HepG2 (cell line): ENCODE results near the gene NTN4. TPM values are rescaled to one million over a fixed set of nuclear protein-coding genes. Genes with fewer than 3 reads are reported as not detected.
A peak's percentile ranks its signal among the peaks of the same experiment; 100 is the strongest.

Experiments used
- CC2D1A ChIP-seq: sonication (generic); formaldehyde crosslinking; IDR thresholded peaks from 2 replicates; pipeline ENCODE4 v1.8.1; 2023; ENCODE audit warnings: mild to moderate bottlenecking, missing genetic modification reagents
- RBM22 ChIP-seq: fragments of 200-400 bp; formaldehyde crosslinking; optimal IDR thresholded peaks from 2 replicates; pipeline ENCODE3; 2017; ENCODE audit warnings: mild to moderate bottlenecking, low read length, moderate library complexity
- SMC3 ChIP-seq: IDR thresholded peaks from 2 replicates; pipeline ENCODE4 v1.6.1; 2011; ENCODE audit warnings: low read length, improper control_type of control experiment
- ZBTB42 ChIP-seq: sonication (generic); formaldehyde crosslinking; IDR thresholded peaks from 2 replicates; pipeline ENCODE4 v1.5.0; 2020; ENCODE audit warnings: mild to moderate bottlenecking, missing genetic modification reagents
- ZNF142 ChIP-seq: sonication (generic); formaldehyde crosslinking; IDR thresholded peaks from 2 replicates; pipeline ENCODE4 v1.4.0; 2020; ENCODE audit warnings: missing genetic modification reagents
- ZNF354B ChIP-seq: sonication (generic); formaldehyde crosslinking; IDR thresholded peaks from 2 replicates; pipeline ENCODE4 v1.8.0; 2022; ENCODE audit warnings: mild to moderate bottlenecking, missing genetic modification reagents
- ZNF414 ChIP-seq: sonication (generic); formaldehyde crosslinking; IDR thresholded peaks from 2 replicates; pipeline ENCODE4 v1.5.0; 2020; ENCODE audit warnings: missing genetic modification reagents
- ZNF615 ChIP-seq: sonication (generic); formaldehyde crosslinking; IDR thresholded peaks from 2 replicates; pipeline ENCODE4 v1.5.0; 2020; ENCODE audit warnings: mild to moderate bottlenecking, missing genetic modification reagents, borderline replicate concordance
- polyA plus RNA-seq, 8 experiments: library from polyadenylated mRNA; depleted of rRNA in 3 of 8; stranded (reverse) in 7 of 8; unstranded in 1 of 8; fragments of >200 nt; fragmentation: Illumina TruSeq in 4 of 8; extraction: Trizol in 4 of 8; gene quantifications; 2 replicates each; pipeline versions ENCODE4 v1.2.1 to v1.2.3, GENCODE V29; 2011 to 2016; ENCODE audit warnings: low read depth in 4 of 8, missing spikeins in 1 of 8, mixed read lengths in 1 of 8; ENCODE audit not compliant: insufficient read depth in 1 of 8
- total RNA-seq, 5 experiments: library from RNA; depleted of rRNA; stranded (reverse); fragments of >200 nt; fragmentation: Illumina TruSeq; extraction: Trizol; gene quantifications; 2 replicates each; pipeline ENCODE4 v1.2.3, GENCODE V29; 2016; ENCODE audit warnings: low read depth in 1 of 5
- TF ChIP-seq, protein P1 (sequence below): sonication (generic); IDR thresholded peaks from 2 replicates; pipeline ENCODE4 v1.6.1; 2016; ENCODE audit warnings: low read depth, borderline replicate concordance
- TF ChIP-seq, protein P2 (sequence below): sonication (generic); formaldehyde crosslinking; IDR thresholded peaks from 2 replicates; pipeline ENCODE4 v1.4.0; 2020; ENCODE audit warnings: low read depth, mild to moderate bottlenecking, missing genetic modification reagents

Gene NTN4
- total and polyA plus RNA-seq, 2 of the 13 experiments (the other 11 are each of a cell fraction or from before 2014, with no cell fraction given): 7.8 to 11.5 TPM

GRCh38 chr12:95802482-95803270 is 12.1 kb upstream of the NTN4 start (continued):
- TF ChIP-seq RBM22: no peak
- no peak for TF ChIP-seq ZNF142 (CRISPR knock-in tag)
- TF ChIP-seq ZNF615 (CRISPR knock-in tag): no peak
- TF ChIP-seq, protein P1, sequence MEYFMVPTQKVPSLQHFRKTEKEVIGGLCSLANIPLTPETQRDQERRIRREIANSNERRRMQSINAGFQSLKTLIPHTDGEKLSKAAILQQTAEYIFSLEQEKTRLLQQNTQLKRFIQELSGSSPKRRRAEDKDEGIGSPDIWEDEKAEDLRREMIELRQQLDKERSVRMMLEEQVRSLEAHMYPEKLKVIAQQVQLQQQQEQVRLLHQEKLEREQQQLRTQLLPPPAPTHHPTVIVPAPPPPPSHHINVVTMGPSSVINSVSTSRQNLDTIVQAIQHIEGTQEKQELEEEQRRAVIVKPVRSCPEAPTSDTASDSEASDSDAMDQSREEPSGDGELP: peak; percentile 46; the same call in 1 of the 2 replicates
- no peak for TF ChIP-seq ZBTB42 (CRISPR knock-in tag)
- TF ChIP-seq SMC3: no peak
- TF ChIP-seq, protein P2, sequence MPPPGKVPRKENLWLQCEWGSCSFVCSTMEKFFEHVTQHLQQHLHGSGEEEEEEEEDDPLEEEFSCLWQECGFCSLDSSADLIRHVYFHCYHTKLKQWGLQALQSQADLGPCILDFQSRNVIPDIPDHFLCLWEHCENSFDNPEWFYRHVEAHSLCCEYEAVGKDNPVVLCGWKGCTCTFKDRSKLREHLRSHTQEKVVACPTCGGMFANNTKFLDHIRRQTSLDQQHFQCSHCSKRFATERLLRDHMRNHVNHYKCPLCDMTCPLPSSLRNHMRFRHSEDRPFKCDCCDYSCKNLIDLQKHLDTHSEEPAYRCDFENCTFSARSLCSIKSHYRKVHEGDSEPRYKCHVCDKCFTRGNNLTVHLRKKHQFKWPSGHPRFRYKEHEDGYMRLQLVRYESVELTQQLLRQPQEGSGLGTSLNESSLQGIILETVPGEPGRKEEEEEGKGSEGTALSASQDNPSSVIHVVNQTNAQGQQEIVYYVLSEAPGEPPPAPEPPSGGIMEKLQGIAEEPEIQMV: no peak
- TF ChIP-seq ZNF354B (CRISPR knock-in tag): no peak
- TF ChIP-seq ZNF414: no peak
- TF ChIP-seq CC2D1A (CRISPR knock-in tag): no peak
- TF ChIP-seq, all 625 proteins: peak for 128
